Parathyroid adenoma (tissue), 2 donors: ENCODE results near the gene HDAC4.

Experiments
- H2AFZ ChIP-seq: fragments of 300-600 bp; sonication (generic); one replicate; pipeline ENCODE4 v1.7.0; 2017; ENCODE audit warnings: antibody characterized with exemption, mild to moderate bottlenecking
- H3K27ac ChIP-seq: fragments of 300-600 bp; sonication (generic); one replicate; pipeline ENCODE4 v1.7.0; 2017
- H3K27me3 ChIP-seq: fragments of 300-600 bp; sonication (generic); one replicate; pipeline ENCODE4 v1.7.0; 2017; ENCODE audit warnings: low read length; ENCODE audit not compliant: control insufficient read depth, insufficient read depth
- H3K36me3 ChIP-seq: fragments of 300-600 bp; sonication (generic); one replicate; pipeline ENCODE4 v1.7.0; 2017; ENCODE audit warnings: low read length; ENCODE audit not compliant: control insufficient read depth, insufficient read depth
- H3K4me1 ChIP-seq: fragments of 300-600 bp; sonication (generic); one replicate; pipeline ENCODE4 v1.7.0; 2017; ENCODE audit warnings: control low read depth
- H3K4me2 ChIP-seq: fragments of 300-600 bp; sonication (generic); one replicate; pipeline ENCODE4 v1.7.0; 2017; ENCODE audit warnings: low read length
- H3K4me3 ChIP-seq: fragments of 300-600 bp; sonication (generic); one replicate; pipeline ENCODE4 v1.7.0; 2017; ENCODE audit warnings: low read depth, low read length
- H3K79me2 ChIP-seq: fragments of 300-600 bp; sonication (generic); one replicate; pipeline ENCODE4 v1.7.0; 2017; ENCODE audit warnings: control low read depth
- H3K9ac ChIP-seq: fragments of 300-600 bp; sonication (generic); one replicate; pipeline ENCODE4 v1.7.0; 2017; ENCODE audit warnings: mild to moderate bottlenecking
- H3K9me3 ChIP-seq: fragments of 300-600 bp; sonication (generic); one replicate; pipeline ENCODE4 v1.7.0; 2017; ENCODE audit warnings: low read length; ENCODE audit not compliant: control insufficient read depth
- TF ChIP-seq, protein P1 (sequence below): fragments of 300-600 bp; sonication (generic); IDR thresholded peaks from one replicate; pipeline ENCODE4 v1.7.0; 2017; ENCODE audit warnings: antibody characterized with exemption, mild to moderate bottlenecking
- donor health status: primary hyperparathyroidism.

HDAC4 gene

DNA sequence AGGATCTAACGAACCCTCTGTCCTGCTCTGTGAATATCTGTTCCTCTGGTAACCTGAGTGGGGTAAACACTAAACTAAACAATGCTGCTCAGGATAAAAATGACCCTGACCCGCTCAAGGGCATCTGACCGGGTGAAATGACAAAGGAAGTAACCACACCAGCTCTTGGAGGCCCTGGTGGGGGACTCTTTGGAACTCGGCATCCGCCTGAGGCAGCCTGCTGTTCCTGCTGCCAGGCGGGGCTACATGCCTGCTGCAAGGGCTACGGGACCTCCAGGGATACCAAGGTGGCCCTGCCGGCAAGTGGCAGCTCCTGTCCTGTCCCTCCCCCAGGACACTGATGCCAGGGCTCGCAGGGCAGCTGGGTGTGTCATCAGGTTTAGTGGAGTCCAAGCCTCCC, 273.3 kb downstream of the HDAC4 start:
- Histone ChIP-seq H3K4me1 (no peaks in the 10 kb centered on the region), H3K9me3 (no peaks in the 10 kb centered on the region), H3K79me2 (no peaks in the 10 kb centered on the region), H3K27ac (no peak overlapping the region), H3K9ac (no peak overlapping the region), H3K27me3 (no peaks in the 10 kb centered on the region), H3K36me3 (no peaks in the 10 kb centered on the region), H2AFZ (no peak overlapping the region), H3K4me2 (no peak overlapping the region), H3K4me3 (no peak overlapping the region)
- TF ChIP-seq, protein P1, sequence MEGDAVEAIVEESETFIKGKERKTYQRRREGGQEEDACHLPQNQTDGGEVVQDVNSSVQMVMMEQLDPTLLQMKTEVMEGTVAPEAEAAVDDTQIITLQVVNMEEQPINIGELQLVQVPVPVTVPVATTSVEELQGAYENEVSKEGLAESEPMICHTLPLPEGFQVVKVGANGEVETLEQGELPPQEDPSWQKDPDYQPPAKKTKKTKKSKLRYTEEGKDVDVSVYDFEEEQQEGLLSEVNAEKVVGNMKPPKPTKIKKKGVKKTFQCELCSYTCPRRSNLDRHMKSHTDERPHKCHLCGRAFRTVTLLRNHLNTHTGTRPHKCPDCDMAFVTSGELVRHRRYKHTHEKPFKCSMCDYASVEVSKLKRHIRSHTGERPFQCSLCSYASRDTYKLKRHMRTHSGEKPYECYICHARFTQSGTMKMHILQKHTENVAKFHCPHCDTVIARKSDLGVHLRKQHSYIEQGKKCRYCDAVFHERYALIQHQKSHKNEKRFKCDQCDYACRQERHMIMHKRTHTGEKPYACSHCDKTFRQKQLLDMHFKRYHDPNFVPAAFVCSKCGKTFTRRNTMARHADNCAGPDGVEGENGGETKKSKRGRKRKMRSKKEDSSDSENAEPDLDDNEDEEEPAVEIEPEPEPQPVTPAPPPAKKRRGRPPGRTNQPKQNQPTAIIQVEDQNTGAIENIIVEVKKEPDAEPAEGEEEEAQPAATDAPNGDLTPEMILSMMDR, result no peak

- Histone ChIP-seq H2AFZ (no peak overlapping the region), H3K4me2 (no peak overlapping the region), H3K4me3 (no peak overlapping the region), H3K79me2 (no peaks in the 10 kb centered on the region), H3K27me3 (no peaks in the 10 kb centered on the region), H3K27ac (no peak overlapping the region), H3K4me1 (no peaks in the 10 kb centered on the region), H3K36me3 (no peaks in the 10 kb centered on the region), H3K9ac (no peak overlapping the region), H3K9me3 (no peaks in the 10 kb centered on the region)
- TF ChIP-seq, protein P1, result no peak
These were observed 274.8 kb downstream of the HDAC4 start for GRCh38 chr2:239125726-239126675.

GRCh38 chr2:239124152-239124899, 276.5 kb downstream of the HDAC4 start:
- H3K36me3 ChIP-seq, result no peaks in the 10 kb centered on the region

GRCh38 chr2:239122421-239123110, 278.3 kb downstream of the HDAC4 start:
- no peaks in the 10 kb centered on the region for H3K4me1 ChIP-seq
- no peak overlapping the region for H3K27ac ChIP-seq
- H3K9ac ChIP-seq, result no peak overlapping the region
- H3K36me3 ChIP-seq, result no peaks in the 10 kb centered on the region
- no peak overlapping the region for H3K4me3 ChIP-seq
- no peak overlapping the region for H2AFZ ChIP-seq
- no peaks in the 10 kb centered on the region for H3K9me3 ChIP-seq
- no peaks in the 10 kb centered on the region for H3K27me3 ChIP-seq
- H3K4me2 ChIP-seq, result no peak overlapping the region
- no peaks in the 10 kb centered on the region for H3K79me2 ChIP-seq
- TF ChIP-seq, protein P1, result no peak

More at GRCh38 chr2:239124152-239124899, 276.5 kb downstream of the HDAC4 start:
- TF ChIP-seq, protein P1, result no peak
- Histone ChIP-seq H3K27me3 (no peaks in the 10 kb centered on the region), H3K27ac (no peak overlapping the region), H3K9ac (no peak overlapping the region), H3K9me3 (no peaks in the 10 kb centered on the region), H3K79me2 (no peaks in the 10 kb centered on the region), H3K4me3 (no peak overlapping the region), H2AFZ (no peak overlapping the region), H3K4me1 (no peaks in the 10 kb centered on the region), H3K4me2 (no peak overlapping the region)
